Measurements from ENCODE around the gene RPLP1.

DNA sequence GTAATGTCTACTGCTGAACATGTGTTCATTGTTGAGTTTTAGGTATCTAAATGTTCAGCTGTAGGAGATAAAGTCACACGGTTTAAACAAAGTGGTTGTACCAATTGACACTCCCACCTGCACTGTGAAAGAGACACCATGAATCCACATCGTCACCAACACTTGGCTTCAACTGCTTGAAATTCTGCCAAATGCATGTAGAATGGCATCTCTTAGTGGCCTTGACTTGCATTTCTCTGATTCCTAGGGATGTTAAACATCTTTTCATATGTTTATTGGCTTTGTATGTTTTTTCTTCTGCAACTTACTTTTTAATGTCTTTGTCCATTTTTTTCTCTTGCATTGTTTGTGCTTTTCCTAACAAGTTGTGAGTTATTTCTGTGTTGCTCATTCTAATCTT, 43.4 kb downstream of the RPLP1 start:
- TF ChIP-seq CTCF (IDR thresholded peaks at IDR 0.05) (no peak), POLR2A (IDR thresholded peaks at IDR 0.05) (no peak)

Data from heart left ventricle (tissue), 13 donors.